ENCODE results near the gene OR6C6. TPM values are rescaled to one million over a fixed set of nuclear protein-coding genes. Genes with fewer than 3 reads are reported as not detected.
A peak's percentile ranks its signal among the peaks of the same experiment; 100 is the strongest.

Gene OR6C6
- total RNA-seq, 1 donor from 2014 or later = not detected

DNA sequence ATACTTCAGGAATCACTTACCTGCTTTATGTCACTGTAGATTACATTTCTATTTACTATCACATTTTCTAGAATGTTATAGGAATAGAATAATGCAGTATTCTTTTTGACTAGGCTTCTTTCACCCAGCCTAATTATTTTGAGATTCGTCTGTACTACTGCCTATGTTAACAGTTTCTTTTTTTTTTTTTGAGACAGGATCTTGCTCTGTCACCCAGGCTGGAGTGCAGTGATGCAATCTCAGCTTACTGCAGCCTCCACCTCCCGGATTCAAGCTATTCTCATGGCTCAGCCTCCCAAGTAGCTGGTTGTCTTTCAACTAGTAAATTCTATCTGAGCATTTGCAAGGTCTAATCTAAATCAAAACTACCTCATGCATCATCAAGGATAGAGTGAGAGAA lies 6.4 kb downstream of the OR6C6 start:
- ATAC-seq (no peak), DNase-seq (no peak)
- no peaks in the 10 kb centered on the region for H3K9me3 ChIP-seq
- intact Hi-C loops (cut with DNase I) = no loop called here
- H3K27ac ChIP-seq = no peak overlapping the region
- TF ChIP-seq, protein P1, sequence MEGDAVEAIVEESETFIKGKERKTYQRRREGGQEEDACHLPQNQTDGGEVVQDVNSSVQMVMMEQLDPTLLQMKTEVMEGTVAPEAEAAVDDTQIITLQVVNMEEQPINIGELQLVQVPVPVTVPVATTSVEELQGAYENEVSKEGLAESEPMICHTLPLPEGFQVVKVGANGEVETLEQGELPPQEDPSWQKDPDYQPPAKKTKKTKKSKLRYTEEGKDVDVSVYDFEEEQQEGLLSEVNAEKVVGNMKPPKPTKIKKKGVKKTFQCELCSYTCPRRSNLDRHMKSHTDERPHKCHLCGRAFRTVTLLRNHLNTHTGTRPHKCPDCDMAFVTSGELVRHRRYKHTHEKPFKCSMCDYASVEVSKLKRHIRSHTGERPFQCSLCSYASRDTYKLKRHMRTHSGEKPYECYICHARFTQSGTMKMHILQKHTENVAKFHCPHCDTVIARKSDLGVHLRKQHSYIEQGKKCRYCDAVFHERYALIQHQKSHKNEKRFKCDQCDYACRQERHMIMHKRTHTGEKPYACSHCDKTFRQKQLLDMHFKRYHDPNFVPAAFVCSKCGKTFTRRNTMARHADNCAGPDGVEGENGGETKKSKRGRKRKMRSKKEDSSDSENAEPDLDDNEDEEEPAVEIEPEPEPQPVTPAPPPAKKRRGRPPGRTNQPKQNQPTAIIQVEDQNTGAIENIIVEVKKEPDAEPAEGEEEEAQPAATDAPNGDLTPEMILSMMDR (IDR thresholded peaks at IDR 0.05) = no peak
- H3K4me3 ChIP-seq = no peak overlapping the region
- H3K36me3 ChIP-seq = no peaks in the 10 kb centered on the region
- no peaks in the 10 kb centered on the region for H3K27me3 ChIP-seq (ENCODE audit: low read depth)
- H3K4me1 ChIP-seq = no peaks in the 10 kb centered on the region

DNA sequence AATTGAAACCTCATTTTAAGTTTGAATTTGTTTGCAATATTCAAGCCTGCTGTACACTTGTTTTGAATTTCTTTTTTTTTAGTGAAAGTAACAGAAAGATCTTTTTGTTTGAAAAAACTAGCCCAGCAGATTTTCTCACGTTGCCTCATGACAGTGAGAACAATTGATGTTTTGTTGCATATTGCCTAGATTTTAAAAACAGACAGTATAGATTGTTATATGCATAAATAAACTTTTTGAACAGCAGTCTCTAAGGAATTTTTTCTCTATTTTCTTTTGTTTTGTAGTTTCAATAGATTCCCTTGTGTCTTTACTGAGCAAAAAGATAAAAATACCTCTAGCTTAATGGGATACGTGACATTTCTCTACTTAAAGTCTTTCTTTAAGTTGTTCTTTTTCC lies 15.4 kb downstream of the OR6C6 start:
- ATAC-seq = no peak
- intact Hi-C loops (cut with DNase I) = no loop called here
- Histone ChIP-seq H3K27ac (no peak overlapping the region), H3K27me3 (ENCODE audit: low read depth) (peaks cover 5% of the 10 kb centered on the region), H3K36me3 (no peaks in the 10 kb centered on the region), H3K9me3 (no peaks in the 10 kb centered on the region), H3K4me3 (no peak overlapping the region), H3K4me1 (no peaks in the 10 kb centered on the region)
- no peak for DNase-seq
- TF ChIP-seq, protein P1 (IDR thresholded peaks at IDR 0.05) = no peak

- TF ChIP-seq, protein P1 (IDR thresholded peaks at IDR 0.05) = no peak
- Histone ChIP-seq H3K27me3 (ENCODE audit: low read depth) (no peaks in the 10 kb centered on the region), H3K4me3 (no peak overlapping the region), H3K36me3 (no peaks in the 10 kb centered on the region), H3K9me3 (no peaks in the 10 kb centered on the region), H3K27ac (no peak overlapping the region), H3K4me1 (no peaks in the 10 kb centered on the region)
- intact Hi-C loops (cut with DNase I) = no loop called here
- DNase-seq (no peak), ATAC-seq (no peak)
Observed at GRCh38 chr12:55258303-55258702, 38.1 kb downstream of the OR6C6 start.

DNA sequence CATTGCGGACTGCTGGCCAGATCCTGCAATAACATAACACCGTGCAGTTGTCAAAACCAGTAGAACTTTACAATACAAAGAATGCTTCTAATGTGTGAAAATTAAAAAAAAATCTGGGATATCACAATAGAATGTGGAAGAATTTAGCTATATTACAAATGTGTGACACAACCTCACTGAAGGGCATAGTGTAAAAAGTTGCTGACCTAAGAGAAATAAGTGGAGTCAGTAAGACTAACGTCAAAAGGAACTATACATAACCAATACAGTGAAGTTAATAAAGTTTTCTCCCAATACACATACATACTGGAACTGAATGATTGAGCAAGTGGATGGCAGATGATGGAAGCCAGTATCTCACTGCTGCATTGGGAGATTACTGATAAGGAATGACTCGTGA lies 39.5 kb downstream of the OR6C6 start:
- ATAC-seq (no peak), DNase-seq (no peak)
- H3K36me3 ChIP-seq = no peaks in the 10 kb centered on the region
- intact Hi-C loops (cut with DNase I) = no loop called here
- H3K27ac ChIP-seq = no peak overlapping the region
- TF ChIP-seq, protein P1 (IDR thresholded peaks at IDR 0.05) = no peak
- H3K4me1 ChIP-seq = no peaks in the 10 kb centered on the region
- H3K9me3 ChIP-seq = no peaks in the 10 kb centered on the region
- no peaks in the 10 kb centered on the region for H3K27me3 ChIP-seq (ENCODE audit: low read depth)
- no peak overlapping the region for H3K4me3 ChIP-seq

- Histone ChIP-seq H3K4me3 (no peak overlapping the region), H3K9me3 (no peaks in the 10 kb centered on the region), H3K36me3 (no peaks in the 10 kb centered on the region), H3K27me3 (ENCODE audit: low read depth) (no peaks in the 10 kb centered on the region), H3K27ac (no peak overlapping the region), H3K4me1 (no peaks in the 10 kb centered on the region)
- ATAC-seq (no peak), DNase-seq (no peak)
- TF ChIP-seq, protein P1 (IDR thresholded peaks at IDR 0.05) = no peak
- intact Hi-C loops (cut with DNase I) = no loop called here
Observed at GRCh38 chr12:55253281-55253680, 43.1 kb downstream of the OR6C6 start.

DNA sequence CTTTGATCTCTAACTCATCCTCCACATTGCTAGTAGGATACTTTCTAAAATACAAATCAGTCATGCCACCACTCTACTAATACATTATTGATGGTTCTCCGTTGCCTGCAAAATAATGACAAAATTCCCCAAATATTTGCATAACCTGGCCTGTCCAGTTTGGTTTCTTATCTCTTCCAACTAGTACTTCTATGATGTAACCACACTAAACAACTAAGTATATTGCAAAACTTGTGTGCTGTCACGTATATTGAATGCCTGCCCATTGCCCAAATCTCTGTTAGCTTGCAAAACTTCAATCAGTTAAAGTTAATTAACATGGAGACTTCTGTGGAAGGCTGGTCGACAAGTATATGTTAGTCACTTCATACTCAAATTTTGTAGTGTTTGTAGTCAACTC lies 45.4 kb downstream of the OR6C6 start:
- no peaks in the 10 kb centered on the region for H3K27me3 ChIP-seq (ENCODE audit: low read depth)
- DNase-seq (no peak), ATAC-seq (peak in 1 of 2 donors; percentile 39)
- H3K4me1 ChIP-seq = no peaks in the 10 kb centered on the region
- H3K36me3 ChIP-seq = no peaks in the 10 kb centered on the region
- no peak overlapping the region for H3K4me3 ChIP-seq
- intact Hi-C loops (cut with DNase I) = no loop called here
- TF ChIP-seq, protein P1 (IDR thresholded peaks at IDR 0.05) = no peak
- H3K9me3 ChIP-seq = no peaks in the 10 kb centered on the region
- no peak overlapping the region for H3K27ac ChIP-seq
